Adrenal gland (tissue), 12 donors: ENCODE measurements around the gene RTEL1. TPM values are rescaled to one million over a fixed set of nuclear protein-coding genes. Genes with fewer than 3 reads are reported as not detected.

Experiments
- DNase-seq, 7 donors: peaks; one replicate each; pipeline ENCODE4 v3.0.0-alpha.2; 2019 to 2020
- H3K27ac ChIP-seq, 5 donors: fragments of 200-600 bp; sonication (generic) in 4 of 5; 1 replicate in 3 of 5; 2 replicates in 2 of 5; pipeline versions ENCODE4 v1.5.1 to v1.8.0; 2016 to 2020; ENCODE audit warnings: mild to moderate bottlenecking in 1 of 5
- H3K27me3 ChIP-seq: fragments of 200-600 bp; 2 replicates; pipeline ENCODE4 v1.8.0; 2021
- H3K36me3 ChIP-seq, 2 donors: fragments of 200-600 bp; replicated peaks in 1 of 2; 1 replicate in 1 of 2; 2 replicates in 1 of 2; pipeline versions ENCODE4 v1.5.1 to v1.8.0; 2018 to 2022
- H3K4me1 ChIP-seq, 2 donors: fragments of 200-600 bp; replicated peaks in 1 of 2; 1 replicate in 1 of 2; 2 replicates in 1 of 2; pipeline versions ENCODE4 v1.5.1 to v1.8.0; 2018 to 2021
- H3K4me3 ChIP-seq, 4 donors: fragments of 200-600 bp; sonication (generic) in 3 of 4; one replicate each; pipeline ENCODE4 v1.5.1; 2016 to 2018
- H3K9me3 ChIP-seq, 3 donors: fragments of 200-600 bp; sonication (generic) in 1 of 3; replicated peaks in 1 of 3; 1 replicate in 2 of 3; 2 replicates in 1 of 3; pipeline versions ENCODE4 v1.5.1 to v1.8.0; 2016 to 2021
- POLR2A ChIP-seq, 2 donors: fragments of 450-650 bp; IDR thresholded peaks; one replicate each; pipeline ENCODE4 v1.6.1; 2017; ENCODE audit warnings: antibody characterized with exemption in 2 of 2, mild to moderate bottlenecking in 2 of 2, moderate library complexity in 1 of 2
- WGBS, 4 donors: extraction: QIAGEN DNeasy Blood & Tissue Kit in 2 of 4; methylation state at CpG; one replicate each; pipeline versions ENCODE4 v1.1.5 to v1.1.7; 2013 to 2017; 5-methylcytosine and 5-hydroxymethylcytosine counted together
- intact Hi-C, 2 donors: fragments of 100-400 bp; cut with DNase I; formaldehyde crosslinking; loops; one replicate each; pipeline versions ENCODE4 v1.14.1 to v1.15.0; 2022 to 2023
- polyA plus RNA-seq, 3 donors: library from polyadenylated mRNA; stranded (reverse); fragments of 200-250 nt in 2 of 3; fragments of 350-450 nt in 1 of 3; fragmentation: Illumina TruSeq in 1 of 3; extraction: RNeasy Lipid Tissue Mini Kit (QIAGEN cat#74804) in 1 of 3; gene quantifications; one replicate each; pipeline ENCODE4 v1.2.3, GENCODE V29; 2013 to 2014
- total RNA-seq, 9 donors: library from RNA; depleted of rRNA in 4 of 9; stranded (reverse); fragments of >200 nt in 4 of 9; fragments of 120-200 nt in 1 of 9; fragmentation: NEBNext Ultra II Directional in 1 of 9; extraction: Animal tissue kit (Norgen Biotek cat#: 25700) in 1 of 9; gene quantifications; one replicate each; pipeline versions ENCODE4 v1.1.0 to v1.2.4, GENCODE V29; 2013 to 2023
- TF ChIP-seq, protein P1 (sequence below), 6 experiments: fragments of 450-650 bp in 4 of 6; fragments of 200-600 bp in 2 of 6; sonication (generic) in 1 of 6; IDR thresholded peaks; 1 replicate in 5 of 6; 2 replicates in 1 of 6; pipeline versions ENCODE4 v1.5.1 to v1.8.0; 2016 to 2021; ENCODE audit warnings: antibody characterized with exemption in 6 of 6, mild to moderate bottlenecking in 2 of 6, moderate library complexity in 1 of 6
- donor health status: healthy with polysubstance abuse.
- donor health status: Bipolar disorder and iron deficiency.
- donor health status: DM: yes; HTN: yes; CAD: no.
- donor health status: DM: no; HTN: no; CAD: no.
- donor health status: DM: no; HTN: no; CAD: no.
- donor health status: DM: yes; HTN: yes; CAD: no.

The RTEL1 gene
- total and polyA plus RNA-seq, 12 donors: 9.4 to 110 (median 32.1) TPM

DNA sequence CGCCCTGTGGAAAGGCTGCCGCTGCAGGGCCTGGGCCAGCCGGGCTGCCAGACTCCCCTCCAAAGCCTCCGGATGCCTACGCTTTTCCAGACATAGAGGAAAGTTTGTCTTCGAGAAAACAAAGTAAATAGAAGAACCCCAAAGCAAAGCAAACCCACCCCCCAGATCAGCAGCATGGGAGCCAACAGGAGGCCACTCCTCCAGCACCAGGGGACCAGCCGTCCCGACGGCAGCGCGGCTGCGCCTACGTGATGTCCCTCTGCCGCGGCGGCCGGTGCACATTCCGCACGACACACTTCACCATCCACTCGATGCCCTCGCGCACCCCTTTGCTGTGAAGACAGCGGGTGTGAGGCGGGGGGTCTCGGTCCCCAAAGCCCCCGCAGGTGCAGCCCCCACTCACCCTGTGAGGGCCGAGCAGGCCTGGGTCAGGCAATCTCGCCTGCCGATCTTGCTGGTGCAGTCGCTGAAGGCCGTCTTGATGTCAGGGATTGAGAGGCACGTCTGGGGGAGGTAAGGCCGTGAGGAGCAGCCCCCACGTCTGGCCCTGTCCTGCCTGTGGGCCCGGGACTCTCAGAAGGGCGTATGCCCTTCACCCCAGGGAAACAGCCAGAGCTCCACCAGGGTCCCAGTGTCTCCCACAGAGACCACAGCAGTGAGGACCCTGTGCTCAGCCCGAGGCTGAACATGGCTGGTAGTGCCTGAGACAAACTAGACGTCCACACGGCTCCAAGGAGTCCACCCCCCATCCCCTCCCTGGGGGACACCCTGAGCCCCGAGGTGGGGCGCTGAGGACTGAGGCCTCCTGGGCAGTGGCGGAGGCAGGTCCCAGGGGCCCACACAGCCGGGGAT is 42.3 kb downstream of the RTEL1 start:
- WGBS, 4 donors: 78 to 91% (median 82%) methylated on average over 24 to 43 of the region's 43 CpGs
- no peaks in the 10 kb centered on the region for H3K27me3 ChIP-seq
- no peak overlapping the region for H3K4me3 ChIP-seq
- TF ChIP-seq, protein P1, sequence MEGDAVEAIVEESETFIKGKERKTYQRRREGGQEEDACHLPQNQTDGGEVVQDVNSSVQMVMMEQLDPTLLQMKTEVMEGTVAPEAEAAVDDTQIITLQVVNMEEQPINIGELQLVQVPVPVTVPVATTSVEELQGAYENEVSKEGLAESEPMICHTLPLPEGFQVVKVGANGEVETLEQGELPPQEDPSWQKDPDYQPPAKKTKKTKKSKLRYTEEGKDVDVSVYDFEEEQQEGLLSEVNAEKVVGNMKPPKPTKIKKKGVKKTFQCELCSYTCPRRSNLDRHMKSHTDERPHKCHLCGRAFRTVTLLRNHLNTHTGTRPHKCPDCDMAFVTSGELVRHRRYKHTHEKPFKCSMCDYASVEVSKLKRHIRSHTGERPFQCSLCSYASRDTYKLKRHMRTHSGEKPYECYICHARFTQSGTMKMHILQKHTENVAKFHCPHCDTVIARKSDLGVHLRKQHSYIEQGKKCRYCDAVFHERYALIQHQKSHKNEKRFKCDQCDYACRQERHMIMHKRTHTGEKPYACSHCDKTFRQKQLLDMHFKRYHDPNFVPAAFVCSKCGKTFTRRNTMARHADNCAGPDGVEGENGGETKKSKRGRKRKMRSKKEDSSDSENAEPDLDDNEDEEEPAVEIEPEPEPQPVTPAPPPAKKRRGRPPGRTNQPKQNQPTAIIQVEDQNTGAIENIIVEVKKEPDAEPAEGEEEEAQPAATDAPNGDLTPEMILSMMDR (IDR thresholded peaks at IDR 0.05): no peak
- no peak for TF ChIP-seq POLR2A (IDR thresholded peaks at IDR 0.05)
- H3K9me3 ChIP-seq: no peaks in the 10 kb centered on the region
- intact Hi-C loops: loop anchor here in 1 of 2 donors (10.0 kb wide), 1 partner anchor 154 kb away; no protein-coding TSS in a partner anchor
- peak in 4 of 7 donors; percentile 23 to 55 (median 28) for DNase-seq
- peaks cover 0 to 22% of the 10 kb centered on the region in 2 donors for H3K36me3 ChIP-seq
- peaks cover 27 to 38% of the 10 kb centered on the region in 2 donors for H3K4me1 ChIP-seq
- H3K27ac ChIP-seq: peak overlapping the region in 2 of 5 donors; percentile 82 to 92

DNA sequence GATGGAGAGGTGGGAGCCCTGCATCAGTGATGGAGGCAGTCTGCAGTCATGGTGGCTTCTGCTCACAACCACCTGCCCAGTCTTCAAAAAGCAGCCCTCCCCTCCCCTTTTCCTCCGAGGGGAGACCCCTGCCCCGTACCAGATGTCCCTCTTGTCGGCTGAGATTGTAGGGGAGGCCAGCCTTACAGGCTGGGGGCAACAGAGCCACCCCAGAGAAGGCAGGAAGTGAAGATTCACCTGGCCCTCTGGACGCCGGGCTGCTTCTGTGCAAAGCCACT is 42.9 kb downstream of the RTEL1 start:
- no peaks in the 10 kb centered on the region for H3K9me3 ChIP-seq
- no peaks in the 10 kb centered on the region for H3K27me3 ChIP-seq
- H3K27ac ChIP-seq: no peak overlapping the region
- peaks cover 0 to 26% of the 10 kb centered on the region in 2 donors for H3K36me3 ChIP-seq
- 80 to 91% (median 83%) methylated on average over 1 to 5 of the region's 5 CpGs; no CpG with 5 or more reads in 1 of the 4 donors for WGBS, 4 donors
- intact Hi-C loops: loop anchor here in 1 of 2 donors (10.0 kb wide), 1 partner anchor 154 kb away; no protein-coding TSS in a partner anchor
- H3K4me3 ChIP-seq: no peak overlapping the region
- H3K4me1 ChIP-seq: peaks cover 27 to 38% of the 10 kb centered on the region in 2 donors
- DNase-seq: no peak
- no peak for TF ChIP-seq POLR2A (IDR thresholded peaks at IDR 0.05)
- TF ChIP-seq, protein P1 (IDR thresholded peaks at IDR 0.05): no peak

DNA sequence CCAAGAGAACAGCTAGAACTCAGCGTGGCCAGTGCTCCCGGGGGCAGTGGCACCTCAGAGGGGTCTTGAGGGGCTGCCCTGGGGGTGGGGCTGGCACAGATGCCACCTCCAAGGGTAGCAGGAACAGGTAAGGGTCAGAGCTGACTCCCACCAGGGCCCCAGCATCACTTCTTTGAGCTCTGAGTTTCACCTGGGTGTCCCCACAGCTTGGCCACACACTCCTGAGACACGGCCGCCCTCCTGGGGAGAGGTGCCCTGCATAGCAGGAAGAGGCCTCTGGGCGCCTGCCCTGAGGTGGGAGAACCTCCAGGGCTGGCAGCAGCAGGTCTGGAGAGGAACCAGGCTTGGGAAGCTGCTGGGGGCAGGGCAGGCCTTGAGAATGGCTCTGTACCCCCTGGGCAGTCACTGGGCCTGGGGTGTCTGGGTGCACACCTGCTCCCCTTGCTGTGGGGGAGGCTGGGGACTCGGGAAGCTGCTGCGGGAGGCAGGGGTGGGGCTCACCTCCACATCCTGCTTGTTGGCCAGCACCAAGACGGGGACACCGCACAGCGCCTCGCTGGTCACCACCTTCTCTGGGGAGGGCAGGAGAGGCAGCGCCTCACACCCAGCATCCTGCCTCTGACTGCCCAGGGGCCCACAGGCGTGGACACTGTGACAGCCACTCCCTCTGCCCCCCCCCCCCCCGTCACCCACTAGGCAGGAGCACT is 43.4 kb downstream of the RTEL1 start:
- Histone ChIP-seq H3K4me3 (no peak overlapping the region), H3K27ac (no peak overlapping the region), H3K36me3 (peaks cover 0 to 31% of the 10 kb centered on the region in 2 donors), H3K4me1 (peaks cover 28 to 38% of the 10 kb centered on the region in 2 donors), H3K27me3 (no peaks in the 10 kb centered on the region), H3K9me3 (no peaks in the 10 kb centered on the region)
- intact Hi-C loops: loop anchor here in 1 of 2 donors (10.0 kb wide), 1 partner anchor 153 kb away; no protein-coding TSS in a partner anchor
- DNase-seq: peak in 3 of 7 donors; percentile 16 to 26 (median 22)
- TF ChIP-seq, protein P1 (IDR thresholded peaks at IDR 0.05): no peak
- TF ChIP-seq POLR2A (IDR thresholded peaks at IDR 0.05): no peak
- 50 to 95% (median 83%) methylated on average over 2 to 14 of the region's 14 CpGs for WGBS, 4 donors

DNA sequence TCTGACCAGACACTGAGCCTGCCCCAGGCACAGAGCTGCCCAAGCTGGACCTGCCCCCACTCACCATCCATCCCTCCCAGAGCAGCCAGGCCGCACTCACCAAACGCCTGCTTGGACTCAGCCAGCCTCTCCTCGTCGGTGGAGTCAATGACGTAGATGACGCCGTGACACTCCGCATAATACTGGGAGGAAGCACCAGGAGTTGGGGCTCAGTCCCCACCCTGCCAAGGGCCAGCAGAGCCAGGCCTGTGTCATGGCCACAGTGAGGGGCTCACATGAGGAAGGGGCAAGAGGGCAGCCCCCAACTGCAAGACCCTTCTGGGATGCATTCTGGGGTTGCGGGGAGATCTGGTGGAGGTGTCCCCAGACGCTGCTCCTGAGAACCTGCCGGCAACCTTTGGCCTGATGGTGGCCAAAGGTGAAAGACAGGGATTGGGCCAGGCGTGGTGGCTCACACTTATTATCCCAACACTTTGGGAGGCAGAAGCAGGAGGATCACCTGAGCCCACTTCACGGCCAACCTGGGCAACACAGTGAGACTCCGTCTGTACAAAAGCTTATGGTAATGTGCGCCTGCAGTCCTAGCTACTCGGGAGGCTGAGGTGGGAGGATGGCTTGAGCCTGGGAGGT is 44.0 kb downstream of the RTEL1 start:
- no peak overlapping the region for H3K4me3 ChIP-seq
- H3K9me3 ChIP-seq: no peaks in the 10 kb centered on the region
- H3K27ac ChIP-seq: no peak overlapping the region
- intact Hi-C loops: loop anchor here in 1 of 2 donors (10.0 kb wide), 1 partner anchor 153 kb away; no protein-coding TSS in a partner anchor
- peaks cover 26 to 36% of the 10 kb centered on the region in 2 donors for H3K4me1 ChIP-seq
- no peak for TF ChIP-seq POLR2A (IDR thresholded peaks at IDR 0.05)
- TF ChIP-seq, protein P1 (IDR thresholded peaks at IDR 0.05): no peak
- peaks cover 0 to 32% of the 10 kb centered on the region in 2 donors for H3K36me3 ChIP-seq
- DNase-seq: peak in 3 of 7 donors; percentile 18 to 79 (median 34)
- H3K27me3 ChIP-seq: no peaks in the 10 kb centered on the region
- 88 to 89% (median 88%) methylated on average over 7 to 16 of the region's 16 CpGs for WGBS, 4 donors
